Duodenal mucosa (tissue), 2 donors: ENCODE data around the gene RIPOR2.

Experiments used
- H3K27ac ChIP-seq: one replicate; pipeline ENCODE4 v1.7.0; 2013; ENCODE audit warnings: low read depth, low read length
- H3K27me3 ChIP-seq, 2 donors: one replicate each; pipeline ENCODE4 v1.7.0; 2013; ENCODE audit warnings: low read length in 2 of 2, control low read depth in 1 of 2; ENCODE audit not compliant: insufficient read depth in 2 of 2, control insufficient read depth in 1 of 2
- H3K36me3 ChIP-seq, 2 donors: one replicate each; pipeline ENCODE4 v1.7.0; 2013; ENCODE audit warnings: low read length in 2 of 2, control low read depth in 1 of 2; ENCODE audit not compliant: insufficient read depth in 2 of 2, control insufficient read depth in 1 of 2
- H3K4me1 ChIP-seq, 2 donors: one replicate each; pipeline ENCODE4 v1.7.0; 2013; ENCODE audit warnings: low read length in 2 of 2, control low read depth in 1 of 2; ENCODE audit not compliant: insufficient read depth in 2 of 2, control insufficient read depth in 1 of 2
- H3K4me3 ChIP-seq, 2 donors: one replicate each; pipeline ENCODE4 v1.7.0; 2013; ENCODE audit warnings: low read length in 2 of 2, low read depth in 1 of 2
- H3K9ac ChIP-seq, 2 donors: one replicate each; pipeline ENCODE4 v1.7.0; 2013; ENCODE audit warnings: low read length in 2 of 2, low read depth in 1 of 2
- H3K9me3 ChIP-seq, 2 donors: one replicate each; pipeline ENCODE4 v1.7.0; 2013; ENCODE audit warnings: low read length in 2 of 2, control low read depth in 1 of 2; ENCODE audit not compliant: control insufficient read depth in 1 of 2

Gene RIPOR2

DNA sequence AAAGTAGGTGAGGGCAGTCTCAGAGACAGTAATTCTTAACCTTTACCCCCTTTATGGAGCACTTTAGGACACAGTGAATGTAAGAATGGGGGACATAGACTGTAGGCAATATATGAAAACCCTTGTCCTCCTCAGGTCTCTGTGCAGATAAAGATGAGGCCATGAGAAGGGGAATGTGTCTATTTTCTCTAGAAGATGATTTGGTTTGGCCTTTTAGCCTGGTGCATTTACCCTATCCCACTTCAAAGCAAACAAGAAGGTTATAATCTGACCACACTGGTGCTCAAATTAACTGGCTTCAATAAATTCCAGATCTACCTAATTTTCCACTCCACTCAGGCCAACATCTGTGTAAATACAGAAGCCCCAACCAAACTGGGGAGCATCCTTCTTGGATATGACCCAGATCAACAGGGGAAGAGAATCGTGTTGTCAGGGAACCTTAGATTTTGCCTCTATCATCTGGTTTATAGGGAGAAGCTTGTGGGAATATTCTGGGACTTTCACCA, 42.4 kb downstream of the RIPOR2 start:
- no peaks in the 10 kb centered on the region for H3K27me3 ChIP-seq
- no peak overlapping the region for H3K27ac ChIP-seq
- no peaks in the 10 kb centered on the region for H3K9me3 ChIP-seq
- no peak overlapping the region for H3K4me3 ChIP-seq
- no peak overlapping the region for H3K9ac ChIP-seq
- H3K36me3 ChIP-seq, result no peaks in the 10 kb centered on the region
- H3K4me1 ChIP-seq, result no peaks in the 10 kb centered on the region

DNA sequence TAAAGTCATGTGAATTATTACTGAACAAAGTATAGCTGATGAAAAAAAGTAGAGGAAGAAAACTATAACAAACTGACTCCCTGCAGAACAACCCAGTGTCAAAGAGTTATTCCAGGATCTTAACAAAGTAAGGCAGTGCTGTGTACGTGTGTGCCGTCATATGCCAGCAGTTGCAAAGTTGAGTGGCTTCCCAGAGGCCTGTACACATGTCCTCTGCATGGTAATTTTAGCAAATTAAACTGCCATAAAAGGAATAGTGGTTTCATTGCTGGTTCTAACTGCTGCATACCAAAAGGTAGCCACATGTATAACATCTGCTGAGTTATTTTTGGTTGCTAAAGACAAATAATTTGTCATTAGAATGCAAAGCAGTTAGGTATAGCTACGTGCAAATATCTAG, 44.8 kb downstream of the RIPOR2 start:
- Histone ChIP-seq H3K4me3 (no peak overlapping the region), H3K27ac (no peak overlapping the region), H3K4me1 (no peaks in the 10 kb centered on the region), H3K9ac (no peak overlapping the region), H3K36me3 (no peaks in the 10 kb centered on the region), H3K9me3 (no peaks in the 10 kb centered on the region), H3K27me3 (no peaks in the 10 kb centered on the region)

DNA sequence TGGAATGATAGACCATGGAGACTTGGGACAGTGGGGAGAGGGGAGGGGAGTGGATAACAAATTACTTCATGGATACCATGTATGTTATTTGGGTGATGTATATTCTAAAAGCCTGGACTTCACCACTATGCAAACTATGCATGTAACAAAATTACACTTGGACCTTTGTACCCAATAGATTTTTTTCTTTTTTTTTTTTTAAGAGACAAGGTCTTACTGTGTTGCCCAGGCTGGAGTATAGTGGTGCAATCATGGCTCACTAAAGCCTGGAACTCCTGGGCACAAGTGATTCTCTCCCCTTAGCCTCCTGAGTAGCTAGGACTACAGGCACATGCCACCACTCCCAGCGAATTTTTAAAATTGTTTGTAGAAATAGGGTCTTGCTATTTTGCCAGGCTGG, 45.3 kb downstream of the RIPOR2 start:
- no peak overlapping the region for H3K9ac ChIP-seq

DNA sequence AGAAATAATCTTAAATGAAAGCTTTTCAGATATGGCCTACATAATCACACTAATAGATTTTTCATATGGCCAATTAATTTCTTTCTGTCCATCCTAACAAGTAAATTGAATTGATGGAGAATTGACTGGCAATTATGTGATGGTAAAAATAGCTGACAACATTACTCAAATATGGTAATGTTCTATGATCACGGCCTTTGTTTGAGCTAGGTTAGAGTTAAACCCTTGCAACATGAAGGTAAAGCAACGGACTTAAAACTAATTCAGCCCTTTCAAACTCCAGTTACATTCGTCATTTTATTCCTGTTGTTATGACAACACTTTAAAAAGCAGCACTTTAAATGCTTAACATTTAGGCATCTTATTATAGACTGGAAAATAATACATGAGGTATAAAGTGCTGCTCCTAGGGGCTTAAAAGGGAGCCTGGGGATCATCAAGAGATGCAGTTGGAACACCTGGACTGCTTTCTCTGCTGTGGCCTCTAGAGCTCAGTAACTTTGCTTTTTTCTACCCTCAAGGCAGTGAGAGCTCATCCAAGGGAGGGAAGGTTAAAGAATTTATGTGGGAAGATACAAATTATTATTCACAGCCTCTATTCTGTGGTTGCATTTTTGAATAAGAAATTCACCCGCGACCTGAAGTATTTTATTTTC, 46.9 kb downstream of the RIPOR2 start:
- no peaks in the 10 kb centered on the region for H3K27me3 ChIP-seq
- H3K4me3 ChIP-seq, result no peak overlapping the region
- H3K9me3 ChIP-seq, result no peaks in the 10 kb centered on the region
- no peak overlapping the region for H3K9ac ChIP-seq
- H3K36me3 ChIP-seq, result no peaks in the 10 kb centered on the region
- H3K4me1 ChIP-seq, result no peaks in the 10 kb centered on the region
- H3K27ac ChIP-seq, result no peak overlapping the region

More for the DNA sequence above, 45.3 kb downstream of the RIPOR2 start:
- H3K36me3 ChIP-seq, result no peaks in the 10 kb centered on the region
- H3K9me3 ChIP-seq, result no peaks in the 10 kb centered on the region
- H3K27me3 ChIP-seq, result no peaks in the 10 kb centered on the region
- no peak overlapping the region for H3K27ac ChIP-seq
- H3K4me3 ChIP-seq, result no peak overlapping the region
- H3K4me1 ChIP-seq, result no peaks in the 10 kb centered on the region

DNA sequence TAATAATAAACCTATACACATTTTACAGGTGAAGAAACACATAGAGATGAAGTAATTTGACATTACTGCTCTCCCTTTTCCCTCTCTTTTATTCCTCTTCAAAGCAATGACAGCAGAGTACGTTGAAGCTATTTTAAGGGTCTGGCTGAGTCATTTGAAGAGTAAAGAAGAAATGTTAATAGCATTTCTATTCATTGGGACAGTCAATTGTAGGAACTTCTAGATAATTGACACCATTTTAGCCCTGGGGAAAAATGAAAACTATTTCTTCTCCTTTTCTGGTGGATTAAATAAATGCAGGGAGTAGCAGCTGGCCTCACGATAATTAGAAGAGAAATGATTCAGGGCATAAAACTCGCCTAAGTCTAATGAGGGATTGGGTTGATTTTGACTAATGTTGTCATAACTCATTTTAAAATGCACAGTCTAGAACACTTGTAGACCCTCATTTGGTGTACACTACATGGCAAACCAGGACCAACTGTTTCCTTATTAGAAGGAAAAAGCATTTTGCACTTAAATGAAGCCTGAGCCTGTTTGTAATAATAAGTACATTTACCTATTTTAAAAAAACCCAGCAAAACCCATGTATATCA, 48.1 kb downstream of the RIPOR2 start:
- H3K4me1 ChIP-seq, result no peaks in the 10 kb centered on the region

DNA sequence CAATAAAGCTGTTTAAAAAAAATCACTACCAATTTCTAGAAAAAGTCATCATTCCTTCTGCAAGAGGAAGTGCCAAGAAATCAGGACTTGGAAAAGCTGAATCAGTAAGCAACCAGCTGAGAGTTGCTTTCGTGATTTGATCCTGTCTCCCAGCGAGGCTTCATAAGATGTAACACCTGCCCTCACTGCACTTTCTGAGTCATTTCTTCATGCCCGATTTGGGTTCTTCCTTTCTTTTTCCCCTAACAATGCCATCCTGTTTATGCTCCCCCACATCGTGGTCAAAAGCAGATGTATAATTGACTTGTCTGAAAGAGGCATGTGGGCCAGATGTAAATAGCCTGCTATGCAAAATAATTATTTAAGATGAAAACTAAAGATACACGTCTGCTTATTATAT, 52.1 kb downstream of the RIPOR2 start:
- Histone ChIP-seq H3K4me1 (no peaks in the 10 kb centered on the region), H3K9me3 (no peaks in the 10 kb centered on the region), H3K27ac (no peak overlapping the region), H3K36me3 (no peaks in the 10 kb centered on the region), H3K4me3 (no peak overlapping the region), H3K9ac (no peak overlapping the region), H3K27me3 (no peaks in the 10 kb centered on the region)

More for the DNA sequence above, 48.1 kb downstream of the RIPOR2 start:
- no peaks in the 10 kb centered on the region for H3K27me3 ChIP-seq
- H3K27ac ChIP-seq, result no peak overlapping the region
- no peaks in the 10 kb centered on the region for H3K9me3 ChIP-seq
- no peak overlapping the region for H3K4me3 ChIP-seq
- H3K36me3 ChIP-seq, result no peaks in the 10 kb centered on the region
- no peak overlapping the region for H3K9ac ChIP-seq

DNA sequence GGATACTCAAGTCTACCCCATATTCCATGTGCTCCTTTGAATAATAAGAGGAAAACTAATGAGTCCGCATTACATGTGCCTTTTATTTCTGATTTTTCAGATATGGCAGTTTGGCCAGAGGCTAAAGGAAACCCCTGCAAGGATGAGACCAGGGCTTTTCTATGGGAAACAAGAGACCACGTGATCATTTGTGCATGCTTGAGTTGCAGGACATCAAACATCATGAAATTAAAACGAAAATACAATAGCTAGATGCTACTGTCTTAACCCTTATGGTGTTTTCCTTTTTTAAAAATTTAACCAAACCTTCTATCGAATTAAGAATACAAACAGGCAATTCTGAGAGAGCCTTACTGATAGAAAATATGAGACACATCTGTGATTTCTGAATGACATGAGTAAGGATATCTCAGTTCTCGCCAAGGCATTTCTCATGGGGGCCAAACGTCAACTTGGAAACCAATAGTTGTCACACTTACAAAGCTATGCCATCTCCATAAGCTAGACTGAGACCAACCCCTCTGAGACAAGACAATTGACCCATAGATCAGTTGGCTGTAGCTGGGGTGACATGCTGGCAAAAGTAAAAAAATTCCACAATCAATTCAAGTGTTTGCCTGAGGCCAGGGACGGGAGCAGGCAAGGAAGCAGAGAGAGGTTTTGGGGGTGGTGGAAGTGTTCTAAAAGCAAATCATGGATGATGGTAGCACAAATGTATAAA, 52.8 kb downstream of the RIPOR2 start:
- H3K4me3 ChIP-seq, result no peak overlapping the region
- H3K27me3 ChIP-seq, result no peaks in the 10 kb centered on the region
- no peaks in the 10 kb centered on the region for H3K4me1 ChIP-seq
- H3K36me3 ChIP-seq, result no peaks in the 10 kb centered on the region
- no peaks in the 10 kb centered on the region for H3K9me3 ChIP-seq
- H3K27ac ChIP-seq, result no peak overlapping the region
- H3K9ac ChIP-seq, result no peak overlapping the region

DNA sequence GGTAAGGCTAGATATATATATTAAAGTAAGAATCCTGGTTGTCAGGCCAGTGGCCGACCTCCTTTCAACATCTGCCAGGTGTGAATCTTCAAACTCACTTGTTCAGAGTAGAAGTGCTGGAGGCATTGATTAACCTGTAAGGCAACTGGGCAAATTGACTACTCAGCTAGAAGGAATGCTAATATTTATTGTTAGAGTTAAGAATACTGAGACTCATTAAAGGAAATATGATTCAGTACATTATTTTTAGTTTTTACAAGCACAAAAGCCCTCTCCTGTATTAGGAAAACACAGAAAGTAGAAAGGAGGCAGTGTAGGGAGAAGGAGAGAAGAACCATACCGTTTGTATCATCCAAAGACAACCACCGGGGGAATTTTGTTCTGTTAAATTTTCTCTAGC, 53.5 kb downstream of the RIPOR2 start:
- Histone ChIP-seq H3K36me3 (no peaks in the 10 kb centered on the region), H3K27ac (no peak overlapping the region), H3K9me3 (no peaks in the 10 kb centered on the region), H3K4me1 (no peaks in the 10 kb centered on the region), H3K27me3 (no peaks in the 10 kb centered on the region), H3K4me3 (no peak overlapping the region), H3K9ac (no peak overlapping the region)

DNA sequence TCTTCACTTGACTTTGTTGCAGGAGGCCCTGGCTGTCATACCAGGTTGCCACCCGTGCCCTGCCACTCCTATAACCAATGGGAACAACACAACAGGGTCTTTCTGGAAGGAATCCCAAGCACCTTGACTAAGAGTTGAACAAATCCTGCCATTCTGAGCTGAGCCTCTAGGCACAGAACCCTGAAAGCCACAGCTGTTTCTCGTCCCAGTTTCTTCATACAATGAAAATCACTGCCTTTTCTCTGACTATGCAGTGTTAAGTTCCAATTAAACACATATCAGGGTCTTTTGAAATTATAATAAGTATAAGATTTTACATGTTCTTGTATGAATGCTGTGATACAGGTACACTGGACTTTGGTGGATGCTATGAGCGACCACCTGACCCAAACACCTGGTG, 54.4 kb downstream of the RIPOR2 start:
- H3K9me3 ChIP-seq, result no peaks in the 10 kb centered on the region

DNA sequence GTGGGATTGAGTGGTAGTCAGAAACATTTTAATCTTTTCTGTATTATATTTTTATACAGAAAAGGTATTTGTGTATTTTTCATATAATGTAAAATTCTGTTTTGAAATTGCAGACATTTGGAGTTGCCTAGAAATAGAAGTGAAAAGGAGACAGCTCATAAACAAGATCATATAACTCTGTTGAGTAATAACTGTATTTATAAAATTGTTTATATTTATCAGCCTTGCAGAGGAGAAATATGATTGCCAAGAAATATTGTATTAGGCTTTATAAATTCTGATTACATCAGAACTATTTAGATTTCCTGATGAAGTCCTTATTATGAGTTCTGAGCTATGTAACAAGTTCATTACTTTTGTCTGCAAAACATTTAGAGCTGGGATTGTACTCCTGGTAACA, 55.3 kb downstream of the RIPOR2 start:
- Histone ChIP-seq H3K9ac (no peak overlapping the region), H3K36me3 (no peaks in the 10 kb centered on the region), H3K9me3 (no peaks in the 10 kb centered on the region), H3K27ac (no peak overlapping the region), H3K4me3 (no peak overlapping the region), H3K4me1 (no peaks in the 10 kb centered on the region), H3K27me3 (no peaks in the 10 kb centered on the region)

More for the DNA sequence above, 54.4 kb downstream of the RIPOR2 start:
- Histone ChIP-seq H3K27ac (no peak overlapping the region), H3K4me1 (no peaks in the 10 kb centered on the region), H3K9ac (no peak overlapping the region), H3K36me3 (no peaks in the 10 kb centered on the region), H3K27me3 (no peaks in the 10 kb centered on the region), H3K4me3 (no peak overlapping the region)
